A673 (cell line): ENCODE results near the gene RGS17. TPM values are rescaled to one million over a fixed set of nuclear protein-coding genes. Genes with fewer than 3 reads are reported as not detected.

Source experiments
- BruUV-seq: library from RNA; stranded (reverse); fragments of 400-500 nt; replicated peaks from 2 replicates; lab custom pipeline; 2021; lab: Mats Ljungman, UMichigan
- CTCF ChIA-PET: fragments of 300-600 bp; sonication (Branson Sonifier 250); formaldehyde crosslinking; loops from one replicate; lab custom pipeline; 2022; ENCODE audit warnings: antibody characterized with exemption; lab: Charles Lee
- POLR2A ChIA-PET: fragments of 300-600 bp; sonication (Branson Sonifier 250); formaldehyde crosslinking; loops from one replicate; lab custom pipeline; 2022; ENCODE audit warnings: antibody characterized with exemption; ENCODE audit not compliant: low non-redundant PET; lab: Charles Lee
- DNase-seq: peaks from one replicate; pipeline ENCODE4 v3.0.0-alpha.2; 2015; ENCODE audit warnings: low spot score
- H3K27ac ChIP-seq: fragments of 200-600 bp; sonication (generic); 2 replicates; pipeline ENCODE4 v1.5.1; 2016; ENCODE audit warnings: mixed run types, low read depth, mild to moderate bottlenecking, mixed read lengths, antibody characterized with exemption, low read length; ENCODE audit not compliant: poor library complexity, severe bottlenecking
- H3K27me3 ChIP-seq: fragments of 200-600 bp; sonication (generic); replicated peaks from 2 replicates; pipeline ENCODE4 v1.6.1; 2017; ENCODE audit warnings: mixed run types, low read depth, mild to moderate bottlenecking, mixed read lengths, antibody characterized with exemption, low read length; ENCODE audit not compliant: insufficient read depth, poor library complexity
- H3K36me3 ChIP-seq: fragments of 200-600 bp; sonication (generic); 2 replicates; pipeline ENCODE4 v1.6.1; 2016; ENCODE audit warnings: mixed run types, mild to moderate bottlenecking, mixed read lengths, antibody characterized with exemption, low read length; ENCODE audit not compliant: insufficient read depth, poor library complexity, severe bottlenecking
- H3K4me1 ChIP-seq: fragments of 200-600 bp; sonication (generic); 2 replicates; pipeline ENCODE4 v1.6.1; 2017; ENCODE audit warnings: mixed run types, mild to moderate bottlenecking, mixed read lengths, antibody characterized with exemption, low read length; ENCODE audit not compliant: insufficient read depth, poor library complexity, severe bottlenecking
- H3K4me3 ChIP-seq: fragments of 200-600 bp; sonication (generic); 2 replicates; pipeline ENCODE4 v1.5.1; 2016; ENCODE audit warnings: low read depth, mixed run types, mild to moderate bottlenecking, mixed read lengths, low read length; ENCODE audit not compliant: poor library complexity, severe bottlenecking
- H3K9me3 ChIP-seq: fragments of 200-600 bp; sonication (generic); 2 replicates; pipeline ENCODE4 v1.6.1; 2016; ENCODE audit warnings: mixed run types, low read depth, mild to moderate bottlenecking, mixed read lengths, antibody characterized with exemption, low read length; ENCODE audit not compliant: poor library complexity, severe bottlenecking
- EZH2 ChIP-seq: fragments of 200-600 bp; sonication (generic); IDR thresholded peaks from 2 replicates; pipeline ENCODE4 v1.6.1; 2017; ENCODE audit warnings: borderline replicate concordance, low read depth, mild to moderate bottlenecking, mixed read lengths, antibody characterized with exemption, low read length; ENCODE audit not compliant: poor library complexity, severe bottlenecking
- intact Hi-C: fragments of 100-400 bp; cut with micrococcal nuclease; formaldehyde crosslinking; loops from one replicate; pipeline ENCODE4 v1.10.0; 2022; ENCODE audit not compliant: unreplicated experiment
- total RNA-seq: library from RNA; stranded (reverse); gene quantifications from 2 replicates; pipeline ENCODE4 v1.2.3, GENCODE V29; 2021
- TF ChIP-seq, protein P1 (sequence below): fragments of 300-800, 200-600 bp; sonication (generic); conservative IDR thresholded peaks from 2 replicates; pipeline ENCODE4 v1.5.1; 2017; ENCODE audit warnings: low read depth, mild to moderate bottlenecking, antibody characterized with exemption, low read length, moderate library complexity, mixed read lengths

Gene RGS17
- total RNA-seq, 1 experiment from 2014 or later = 2.4 TPM

DNA sequence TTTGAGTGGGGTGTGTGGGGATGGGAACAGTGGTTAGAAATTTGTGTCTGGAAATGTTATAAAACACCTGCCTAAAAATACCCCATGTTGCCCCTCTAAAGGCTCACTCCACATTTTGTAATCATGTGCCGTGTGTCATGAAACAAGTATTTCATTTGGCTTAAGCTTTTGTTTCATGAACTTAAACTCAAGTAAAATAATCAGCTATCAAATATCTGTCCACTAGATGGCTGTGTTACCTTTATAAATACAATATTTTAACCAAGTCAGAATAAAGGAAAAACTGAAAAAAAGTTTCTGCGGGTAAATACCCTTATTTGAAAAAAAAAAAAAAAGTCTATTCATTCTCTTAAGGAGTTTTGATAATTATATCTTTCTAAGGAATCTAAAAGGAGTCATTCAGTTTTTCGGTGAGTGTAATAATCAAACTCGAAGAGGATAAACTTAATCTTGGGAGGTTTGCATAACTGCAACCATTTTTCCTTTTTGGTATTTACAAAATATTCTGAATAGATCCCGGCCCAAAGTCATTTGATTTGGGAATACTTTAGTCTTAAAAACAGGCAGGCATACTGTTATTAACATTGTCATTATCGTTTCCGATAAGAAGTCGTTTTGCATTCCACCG is 98.7 kb downstream of the RGS17 start:
- no peak for TF ChIP-seq EZH2
- TF ChIP-seq, protein P1, sequence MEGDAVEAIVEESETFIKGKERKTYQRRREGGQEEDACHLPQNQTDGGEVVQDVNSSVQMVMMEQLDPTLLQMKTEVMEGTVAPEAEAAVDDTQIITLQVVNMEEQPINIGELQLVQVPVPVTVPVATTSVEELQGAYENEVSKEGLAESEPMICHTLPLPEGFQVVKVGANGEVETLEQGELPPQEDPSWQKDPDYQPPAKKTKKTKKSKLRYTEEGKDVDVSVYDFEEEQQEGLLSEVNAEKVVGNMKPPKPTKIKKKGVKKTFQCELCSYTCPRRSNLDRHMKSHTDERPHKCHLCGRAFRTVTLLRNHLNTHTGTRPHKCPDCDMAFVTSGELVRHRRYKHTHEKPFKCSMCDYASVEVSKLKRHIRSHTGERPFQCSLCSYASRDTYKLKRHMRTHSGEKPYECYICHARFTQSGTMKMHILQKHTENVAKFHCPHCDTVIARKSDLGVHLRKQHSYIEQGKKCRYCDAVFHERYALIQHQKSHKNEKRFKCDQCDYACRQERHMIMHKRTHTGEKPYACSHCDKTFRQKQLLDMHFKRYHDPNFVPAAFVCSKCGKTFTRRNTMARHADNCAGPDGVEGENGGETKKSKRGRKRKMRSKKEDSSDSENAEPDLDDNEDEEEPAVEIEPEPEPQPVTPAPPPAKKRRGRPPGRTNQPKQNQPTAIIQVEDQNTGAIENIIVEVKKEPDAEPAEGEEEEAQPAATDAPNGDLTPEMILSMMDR = peak; percentile 64
- POLR2A ChIA-PET = no interaction called here
- no peak overlapping the region for H3K27ac ChIP-seq
- no TSS peak for BruUV-seq
- H3K36me3 ChIP-seq = no peaks in the 10 kb centered on the region
- H3K9me3 ChIP-seq = no peaks in the 10 kb centered on the region
- peak; percentile 71 for DNase-seq
- no peaks in the 10 kb centered on the region for H3K4me1 ChIP-seq
- H3K27me3 ChIP-seq = no peaks in the 10 kb centered on the region
- CTCF ChIA-PET = interaction anchor here (0.7 to 0.9 kb wide), 4 partner anchors 324 to 503 kb away, joined by 3 to 8 read pairs (median 4); no protein-coding TSS in a partner anchor
- intact Hi-C loops = loop anchor here (2.0 to 5.0 kb wide), 6 partner anchors 75 to 915 kb away; no protein-coding TSS in a partner anchor
- H3K4me3 ChIP-seq = no peak overlapping the region

DNA sequence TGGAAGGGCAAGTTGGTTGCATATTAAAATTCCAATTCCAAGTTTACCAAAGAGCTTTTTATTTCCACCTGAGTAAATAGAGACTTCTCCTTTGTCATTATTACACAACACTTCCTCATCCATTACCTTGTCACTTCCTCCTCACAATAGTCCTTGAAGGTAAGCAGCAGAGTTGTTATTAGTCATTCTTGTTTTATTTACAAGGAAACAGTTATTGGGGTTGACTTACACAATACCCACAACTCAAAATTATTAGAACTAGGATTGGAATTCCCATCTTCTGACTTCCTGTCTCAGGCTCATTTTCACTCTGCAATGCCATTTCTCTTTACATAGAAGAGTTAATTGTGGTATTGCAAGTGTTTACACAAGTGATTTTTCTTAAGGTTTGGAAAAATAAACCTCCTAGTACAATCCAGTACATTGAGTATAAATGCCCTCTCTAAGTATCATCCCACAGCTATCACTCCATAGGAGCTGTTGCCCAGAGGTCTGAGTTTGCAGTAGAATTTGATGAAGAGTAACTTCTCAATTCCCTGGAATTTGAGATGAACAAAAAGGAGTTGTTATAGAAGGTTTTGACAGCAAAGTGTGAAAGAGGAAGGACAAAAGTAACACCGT is 99.6 kb downstream of the RGS17 start:
- H3K4me3 ChIP-seq = no peak overlapping the region
- CTCF ChIA-PET = no interaction called here
- H3K9me3 ChIP-seq = no peaks in the 10 kb centered on the region
- DNase-seq = no peak
- no TSS peak for BruUV-seq
- no peaks in the 10 kb centered on the region for H3K4me1 ChIP-seq
- H3K36me3 ChIP-seq = no peaks in the 10 kb centered on the region
- intact Hi-C loops = loop anchor here (5.0 kb wide), 5 partner anchors 76 to 916 kb away; no protein-coding TSS in a partner anchor
- no peaks in the 10 kb centered on the region for H3K27me3 ChIP-seq
- no peak for TF ChIP-seq EZH2
- TF ChIP-seq, protein P1 = no peak
- H3K27ac ChIP-seq = no peak overlapping the region
- POLR2A ChIA-PET = no interaction called here

DNA sequence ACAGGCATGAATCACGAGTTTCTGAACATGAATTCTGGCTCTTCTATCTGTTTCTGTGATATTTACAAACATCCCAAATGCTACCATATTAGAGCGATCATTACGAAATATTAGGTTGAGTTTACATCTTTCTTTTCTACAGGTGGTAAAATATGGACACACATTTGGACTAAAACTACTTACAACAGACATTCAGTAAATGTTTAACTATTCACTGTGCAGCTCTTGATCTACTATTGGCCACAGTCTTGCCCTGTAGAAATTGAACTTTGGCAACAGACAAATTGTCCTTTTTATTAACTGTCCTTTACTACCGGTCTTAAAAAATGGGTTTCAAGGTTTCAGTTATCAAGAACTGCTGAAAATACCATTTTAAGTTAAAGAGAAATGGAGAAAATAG is 102.1 kb downstream of the RGS17 start:
- Histone ChIP-seq H3K4me1 (no peaks in the 10 kb centered on the region), H3K27me3 (no peaks in the 10 kb centered on the region), H3K9me3 (no peaks in the 10 kb centered on the region), H3K36me3 (no peaks in the 10 kb centered on the region), H3K27ac (no peak overlapping the region), H3K4me3 (no peak overlapping the region)
- no peak for DNase-seq
- POLR2A ChIA-PET = no interaction called here
- BruUV-seq = no TSS peak
- intact Hi-C loops = no loop called here
- CTCF ChIA-PET = no interaction called here
- TF ChIP-seq, protein P1 = no peak
- no peak for TF ChIP-seq EZH2
